KMS-11 (cell line): ENCODE data around the gene ZNF532.

ENCODE experiments used
- H2AFZ ChIP-seq: fragments of 200-600 bp; sonication (generic); 2 replicates; pipeline ENCODE4 v1.6.1; 2016; ENCODE audit warnings: antibody characterized with exemption, mixed run types, low read depth
- H3K27ac ChIP-seq: fragments of 200-600 bp; sonication (generic); 2 replicates; pipeline ENCODE4 v1.6.1; 2016; ENCODE audit warnings: mild to moderate bottlenecking, mixed run types
- H3K27me3 ChIP-seq: fragments of 200-600 bp; sonication (generic); 2 replicates; pipeline ENCODE4 v1.6.1; 2017; ENCODE audit warnings: mild to moderate bottlenecking, low read depth, mixed run types, moderate library complexity; ENCODE audit not compliant: insufficient read depth
- H3K36me3 ChIP-seq: fragments of 200-600 bp; sonication (generic); 2 replicates; pipeline ENCODE4 v1.6.1; 2017; ENCODE audit warnings: mild to moderate bottlenecking, mixed run types; ENCODE audit not compliant: insufficient read depth
- H3K4me1 ChIP-seq: fragments of 200-600 bp; sonication (generic); 2 replicates; pipeline ENCODE4 v1.6.1; 2016; ENCODE audit warnings: mild to moderate bottlenecking, low read depth, mixed run types; ENCODE audit not compliant: poor library complexity, severe bottlenecking
- H3K4me2 ChIP-seq: fragments of 200-600 bp; sonication (generic); 2 replicates; pipeline ENCODE4 v1.7.0; 2016; ENCODE audit warnings: mild to moderate bottlenecking, mixed run types
- H3K4me3 ChIP-seq: fragments of 200-600 bp; sonication (generic); IDR thresholded peaks from 2 replicates; pipeline ENCODE4 v1.6.1; 2017; ENCODE audit warnings: low read depth, low read length, mixed read lengths; ENCODE audit not compliant: insufficient read depth
- H3K79me2 ChIP-seq: fragments of 200-600 bp; sonication (generic); 2 replicates; pipeline ENCODE4 v1.6.1; 2016; ENCODE audit warnings: low read depth, mixed run types; ENCODE audit not compliant: insufficient read depth
- H3K9ac ChIP-seq: fragments of 200-600 bp; sonication (generic); 2 replicates; pipeline ENCODE4 v1.6.1; 2016; ENCODE audit warnings: mild to moderate bottlenecking, mixed run types
- H4K20me1 ChIP-seq: fragments of 200-600 bp; sonication (generic); 2 replicates; pipeline ENCODE4 v1.6.1; 2016; ENCODE audit warnings: mild to moderate bottlenecking, mixed run types; ENCODE audit not compliant: insufficient read depth
- TF ChIP-seq, protein P1 (sequence below): fragments of 200-600 bp; sonication (generic); conservative IDR thresholded peaks from 2 replicates; pipeline ENCODE4 v1.6.1; 2017; ENCODE audit warnings: low read depth, mild to moderate bottlenecking, antibody characterized with exemption, low read length, moderate library complexity, mixed read lengths

The ZNF532 gene

DNA sequence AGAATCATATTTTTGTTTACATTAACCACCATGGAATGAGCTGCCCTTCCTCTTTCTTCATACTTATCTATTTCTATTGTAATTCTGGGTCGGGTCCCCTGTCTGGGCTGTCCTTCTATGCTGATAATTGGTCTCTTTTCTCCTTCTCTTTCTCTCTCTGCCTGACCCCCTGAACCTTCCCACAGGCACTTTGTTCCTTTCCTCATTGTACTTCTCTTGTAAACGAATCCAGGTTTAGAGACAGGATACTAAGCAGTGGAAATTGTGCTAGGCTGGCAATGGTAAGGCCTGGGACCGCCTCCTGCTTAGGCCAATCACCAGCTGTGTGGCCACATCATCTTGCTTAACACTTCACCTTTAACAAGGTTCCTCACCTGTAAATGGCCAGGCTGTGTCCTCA lies 137.0 kb downstream of the ZNF532 start:
- no peaks in the 10 kb centered on the region for H3K4me1 ChIP-seq
- no peak overlapping the region for H3K4me2 ChIP-seq
- H2AFZ ChIP-seq, result no peak overlapping the region
- H3K27ac ChIP-seq, result no peak overlapping the region
- no peak overlapping the region for H3K4me3 ChIP-seq
- H4K20me1 ChIP-seq, result no peaks in the 10 kb centered on the region
- no peaks in the 10 kb centered on the region for H3K79me2 ChIP-seq
- no peaks in the 10 kb centered on the region for H3K36me3 ChIP-seq
- TF ChIP-seq, protein P1, sequence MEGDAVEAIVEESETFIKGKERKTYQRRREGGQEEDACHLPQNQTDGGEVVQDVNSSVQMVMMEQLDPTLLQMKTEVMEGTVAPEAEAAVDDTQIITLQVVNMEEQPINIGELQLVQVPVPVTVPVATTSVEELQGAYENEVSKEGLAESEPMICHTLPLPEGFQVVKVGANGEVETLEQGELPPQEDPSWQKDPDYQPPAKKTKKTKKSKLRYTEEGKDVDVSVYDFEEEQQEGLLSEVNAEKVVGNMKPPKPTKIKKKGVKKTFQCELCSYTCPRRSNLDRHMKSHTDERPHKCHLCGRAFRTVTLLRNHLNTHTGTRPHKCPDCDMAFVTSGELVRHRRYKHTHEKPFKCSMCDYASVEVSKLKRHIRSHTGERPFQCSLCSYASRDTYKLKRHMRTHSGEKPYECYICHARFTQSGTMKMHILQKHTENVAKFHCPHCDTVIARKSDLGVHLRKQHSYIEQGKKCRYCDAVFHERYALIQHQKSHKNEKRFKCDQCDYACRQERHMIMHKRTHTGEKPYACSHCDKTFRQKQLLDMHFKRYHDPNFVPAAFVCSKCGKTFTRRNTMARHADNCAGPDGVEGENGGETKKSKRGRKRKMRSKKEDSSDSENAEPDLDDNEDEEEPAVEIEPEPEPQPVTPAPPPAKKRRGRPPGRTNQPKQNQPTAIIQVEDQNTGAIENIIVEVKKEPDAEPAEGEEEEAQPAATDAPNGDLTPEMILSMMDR, result no peak
- no peak overlapping the region for H3K9ac ChIP-seq
- H3K27me3 ChIP-seq, result no peaks in the 10 kb centered on the region

- H3K9ac ChIP-seq, result no peak overlapping the region
- no peak overlapping the region for H3K4me3 ChIP-seq
- H3K79me2 ChIP-seq, result no peaks in the 10 kb centered on the region
- no peaks in the 10 kb centered on the region for H4K20me1 ChIP-seq
- H3K27me3 ChIP-seq, result no peaks in the 10 kb centered on the region
- no peaks in the 10 kb centered on the region for H3K4me1 ChIP-seq
- no peak overlapping the region for H3K4me2 ChIP-seq
- H2AFZ ChIP-seq, result no peak overlapping the region
- TF ChIP-seq, protein P1, result no peak
- no peak overlapping the region for H3K27ac ChIP-seq
- H3K36me3 ChIP-seq, result no peaks in the 10 kb centered on the region
Observed at GRCh38 chr18:59002974-59003594, 138.4 kb downstream of the ZNF532 start.

- H3K27me3 ChIP-seq, result no peaks in the 10 kb centered on the region
- H3K4me2 ChIP-seq, result no peak overlapping the region
- H3K36me3 ChIP-seq, result no peaks in the 10 kb centered on the region
- H3K4me3 ChIP-seq, result no peak overlapping the region
- no peak overlapping the region for H2AFZ ChIP-seq
- H3K4me1 ChIP-seq, result no peaks in the 10 kb centered on the region
- H3K27ac ChIP-seq, result no peak overlapping the region
- H3K9ac ChIP-seq, result no peak overlapping the region
- TF ChIP-seq, protein P1, result no peak
- no peaks in the 10 kb centered on the region for H3K79me2 ChIP-seq
- no peaks in the 10 kb centered on the region for H4K20me1 ChIP-seq
Observed at GRCh38 chr18:59005262-59005661, 140.6 kb downstream of the ZNF532 start.

- no peaks in the 10 kb centered on the region for H3K36me3 ChIP-seq
- H3K9ac ChIP-seq, result no peak overlapping the region
- no peaks in the 10 kb centered on the region for H3K27me3 ChIP-seq
- H3K79me2 ChIP-seq, result no peaks in the 10 kb centered on the region
- no peak overlapping the region for H3K4me2 ChIP-seq
- no peak overlapping the region for H3K4me3 ChIP-seq
- H2AFZ ChIP-seq, result no peak overlapping the region
- H3K27ac ChIP-seq, result no peak overlapping the region
- no peaks in the 10 kb centered on the region for H4K20me1 ChIP-seq
- TF ChIP-seq, protein P1, result no peak
- H3K4me1 ChIP-seq, result no peaks in the 10 kb centered on the region
Observed at GRCh38 chr18:59006461-59007067, 141.9 kb downstream of the ZNF532 start.
